Thoracic aorta (tissue), 2 donors: Measurements from ENCODE around the gene STX2. TPM values are rescaled to one million over a fixed set of nuclear protein-coding genes. Genes with fewer than 3 reads are reported as not detected.
"Not testable (repeated sequence)": the region's sequence is repeated elsewhere in the genome, so short reads cannot be mapped to it uniquely, and the experiment has no call there.

Source experiments
- ATAC-seq: fragments of 150-250 bp; one replicate; pipeline ENCODE4 v1.8.0; 2017; ENCODE audit warnings: low read depth; ENCODE audit not compliant: insufficient number of reproducible peaks, low FRiP score
- DNase-seq: peaks from one replicate; pipeline ENCODE4 v3.0.0-alpha.2; 2020; ENCODE audit warnings: low spot score
- H3K27ac ChIP-seq, 2 donors: fragments of 200-600 bp; sonication (generic); 1 replicate in 1 of 2; 2 replicates in 1 of 2; pipeline ENCODE4 v1.5.1; 2016; ENCODE audit warnings: mild to moderate bottlenecking in 2 of 2, moderate library complexity in 2 of 2
- H3K27me3 ChIP-seq: fragments of 200-600 bp; sonication (generic); replicated peaks from 2 replicates; pipeline ENCODE4 v1.6.0; 2016; ENCODE audit warnings: mild to moderate bottlenecking; ENCODE audit not compliant: insufficient read depth
- H3K36me3 ChIP-seq: fragments of 200-600 bp; sonication (generic); one replicate; pipeline ENCODE4 v1.5.1; 2016
- H3K4me1 ChIP-seq, 2 donors: fragments of 200-600 bp; sonication (generic); 1 replicate in 1 of 2; 2 replicates in 1 of 2; pipeline versions ENCODE4 v1.5.1 to v1.6.0; 2016; ENCODE audit warnings: low read depth in 2 of 2, mild to moderate bottlenecking in 1 of 2; ENCODE audit not compliant: control insufficient read depth in 1 of 2
- H3K4me3 ChIP-seq: fragments of 200-600 bp; sonication (generic); 2 replicates; pipeline ENCODE4 v1.5.1; 2016; ENCODE audit warnings: mild to moderate bottlenecking
- H3K9me3 ChIP-seq: fragments of 200-600 bp; sonication (generic); 2 replicates; pipeline ENCODE4 v1.5.1; 2016
- CTCF ChIP-seq: fragments of 200-600 bp; sonication (generic); IDR thresholded peaks from one replicate; pipeline ENCODE4 v1.5.1; 2019; ENCODE audit warnings: antibody characterized with exemption
- total RNA-seq, 2 donors: library from RNA; depleted of rRNA; stranded (reverse); fragments of >200 nt; gene quantifications; one replicate each; pipeline versions ENCODE4 v1.1.0 to v1.2.3, GENCODE V29; 2016

The STX2 gene
- total RNA-seq, 2 donors from 2014 or later: 27.3 to 27.9 TPM

- ATAC-seq (no peak), DNase-seq (no peak)
- no peak overlapping the region for H3K4me3 ChIP-seq
- no peaks in the 10 kb centered on the region for H3K36me3 ChIP-seq
- TF ChIP-seq CTCF: no peak
- H3K4me1 ChIP-seq: no peaks in the 10 kb centered on the region
- no peak overlapping the region for H3K27ac ChIP-seq
- no peaks in the 10 kb centered on the region for H3K9me3 ChIP-seq
- no peaks in the 10 kb centered on the region for H3K27me3 ChIP-seq
Measured at GRCh38 chr12:130863298-130863697, 24.2 kb upstream of the STX2 start.

GRCh38 chr12:130862771-130863170 is 23.7 kb upstream of the STX2 start:
- not testable (repeated sequence) for ATAC-seq, H3K27ac ChIP-seq, H3K36me3 ChIP-seq, H3K4me3 ChIP-seq, H3K9me3 ChIP-seq, DNase-seq, H3K27me3 ChIP-seq, H3K4me1 ChIP-seq

GRCh38 chr12:130862161-130862560 is 23.1 kb upstream of the STX2 start:
- DNase-seq: no peak
- no peak overlapping the region for H3K27ac ChIP-seq
- H3K4me1 ChIP-seq: no peaks in the 10 kb centered on the region
- no peaks in the 10 kb centered on the region for H3K9me3 ChIP-seq
- no peak for TF ChIP-seq CTCF
- H3K36me3 ChIP-seq: no peaks in the 10 kb centered on the region
- ATAC-seq: no peak
- H3K4me3 ChIP-seq: no peak overlapping the region
- no peaks in the 10 kb centered on the region for H3K27me3 ChIP-seq

GRCh38 chr12:130860311-130860710 is 21.3 kb upstream of the STX2 start:
- DNase-seq (no peak), ATAC-seq (no peak)
- Histone ChIP-seq H3K27ac (no peak overlapping the region), H3K36me3 (no peaks in the 10 kb centered on the region), H3K4me1 (no peaks in the 10 kb centered on the region), H3K27me3 (no peaks in the 10 kb centered on the region), H3K4me3 (no peak overlapping the region), H3K9me3 (no peaks in the 10 kb centered on the region)
- no peak for TF ChIP-seq CTCF

- Histone ChIP-seq H3K27ac (no peak overlapping the region), H3K36me3 (no peaks in the 10 kb centered on the region), H3K9me3 (no peaks in the 10 kb centered on the region), H3K4me3 (no peak overlapping the region), H3K4me1 (no peaks in the 10 kb centered on the region), H3K27me3 (no peaks in the 10 kb centered on the region)
- ATAC-seq: no peak
- no peak for TF ChIP-seq CTCF
- DNase-seq: no peak
Measured at GRCh38 chr12:130859161-130859560, 20.1 kb upstream of the STX2 start.

GRCh38 chr12:130858084-130858483 is 19.0 kb upstream of the STX2 start:
- Histone ChIP-seq H3K4me1 (no peaks in the 10 kb centered on the region), H3K36me3 (no peaks in the 10 kb centered on the region), H3K4me3 (no peak overlapping the region), H3K27ac (no peak overlapping the region), H3K9me3 (no peaks in the 10 kb centered on the region), H3K27me3 (no peaks in the 10 kb centered on the region)
- no peak for ATAC-seq
- no peak for DNase-seq
- no peak for TF ChIP-seq CTCF
